HCT116 (cell line): Measurements from ENCODE around the gene SLC6A13. TPM values are rescaled to one million over a fixed set of nuclear protein-coding genes. Genes with fewer than 3 reads are reported as not detected.

ENCODE experiments used
- ATAC-seq: fragments of 200-7000 bp; cut with Tn5 transposase; 2 replicates; pipeline ENCODE4 v1.9.1; 2020; ENCODE audit warnings: mild to moderate bottlenecking, moderate library complexity
- BruUV-seq: library from RNA; stranded (reverse); fragments of 400-500 nt; replicated peaks from 2 replicates; lab custom pipeline; 2021; lab: Mats Ljungman, UMichigan
- CTCF ChIA-PET: fragments of 300-600 bp; sonication (Branson Sonifier 250); formaldehyde crosslinking; loops from one replicate; lab custom pipeline; 2021; ENCODE audit warnings: antibody characterized with exemption; lab: Charles Lee
- POLR2A ChIA-PET: fragments of 300-600, 350-600 bp; sonication (Branson Sonifier 250); formaldehyde crosslinking; loops from one replicate; lab custom pipeline; 2021; ENCODE audit warnings: antibody characterized with exemption; lab: Charles Lee
- RAD21 ChIA-PET, 2 experiments: fragments of 300-600 bp; sonication (Branson Sonifier 250); formaldehyde crosslinking; loops; one replicate each; lab custom pipeline; 2023; ENCODE audit warnings: low total read pairs in 2 of 2; ENCODE audit not compliant: uncharacterized antibody in 2 of 2, unreplicated experiment in 2 of 2, low non-redundant PET in 1 of 2; lab: Charles Lee
- DNase-seq: peaks from one replicate; pipeline ENCODE4 v3.0.0-alpha.2; 2010; ENCODE audit warnings: low read depth, low spot score
- H2AFZ ChIP-seq: fragments of 200-600 bp; shearing (Covaris generic), sonication (generic); 2 replicates; pipeline ENCODE4 v1.6.1; 2017; ENCODE audit warnings: low read depth, mixed run types, mixed read lengths, antibody characterized with exemption, low read length; ENCODE audit not compliant: poor library complexity, severe bottlenecking
- H3K27ac ChIP-seq: 2 replicates; pipeline ENCODE4 v1.5.1; 2012; ENCODE audit warnings: low read depth, low read length
- H3K27me3 ChIP-seq: fragments of 200-600 bp; sonication (generic); 2 replicates; pipeline ENCODE4 v1.6.1; 2016; ENCODE audit warnings: mixed run types, low read length, mixed read lengths; ENCODE audit not compliant: insufficient read depth
- H3K36me3 ChIP-seq, 2 experiments: fragments of 200-500 bp in 1 of 2; fragments of 200-600 bp in 1 of 2; sonication (Bioruptor generic) in 1 of 2; sonication (generic) in 1 of 2; 2 replicates each; pipeline versions ENCODE4 v1.5.1 to v1.6.1; 2014 to 2016; ENCODE audit warnings: low read length in 2 of 2, inconsistent platforms in 1 of 2, mixed read lengths in 1 of 2, mixed run types in 1 of 2; ENCODE audit not compliant: insufficient read depth in 2 of 2, control insufficient read depth in 1 of 2
- H3K4me1 ChIP-seq, 2 experiments: fragments of 200-600 bp in 1 of 2; sonication (generic) in 1 of 2; 2 replicates each; pipeline versions ENCODE4 v1.5.1 to v1.6.1; 2012 to 2017; ENCODE audit warnings: low read length in 2 of 2, inconsistent platforms in 1 of 2, mild to moderate bottlenecking in 1 of 2, mixed read lengths in 1 of 2, mixed run types in 1 of 2, moderate library complexity in 1 of 2; ENCODE audit not compliant: insufficient read depth in 2 of 2, control insufficient read depth in 1 of 2
- H3K4me2 ChIP-seq: fragments of 200-600 bp; sonication (generic); 2 replicates; pipeline ENCODE4 v1.6.1; 2017; ENCODE audit warnings: mixed run types, low read length, mixed read lengths
- H3K4me3 ChIP-seq, 2 experiments: fragments of 200-600 bp in 1 of 2; sonication (generic) in 1 of 2; replicated peaks in 1 of 2; 2 replicates each; pipeline ENCODE4 v1.5.1; 2011 to 2016; ENCODE audit warnings: low read length in 2 of 2, control low read depth in 1 of 2, low read depth in 1 of 2, mild to moderate bottlenecking in 1 of 2, mixed read lengths in 1 of 2, mixed run types in 1 of 2
- H3K79me2 ChIP-seq: fragments of 200-600 bp; sonication (generic); 2 replicates; pipeline ENCODE4 v1.6.1; 2017; ENCODE audit warnings: mild to moderate bottlenecking, mixed run types, low read length, moderate library complexity, mixed read lengths; ENCODE audit not compliant: insufficient read depth
- H3K9ac ChIP-seq: fragments of 200-600 bp; sonication (generic); 2 replicates; pipeline ENCODE4 v1.6.1; 2016; ENCODE audit warnings: low read length, mixed read lengths
- H3K9me2 ChIP-seq: fragments of 200-600 bp; sonication (generic), shearing (Covaris generic); 2 replicates; pipeline ENCODE4 v1.6.1; 2017; ENCODE audit warnings: mixed run types, mild to moderate bottlenecking, moderate library complexity; ENCODE audit not compliant: insufficient read depth
- H3K9me3 ChIP-seq, 2 experiments: fragments of 200-500 bp in 1 of 2; fragments of 200-600 bp in 1 of 2; sonication (Bioruptor generic) in 1 of 2; sonication (generic) in 1 of 2; 2 replicates each; pipeline ENCODE4 v1.6.1; 2014 to 2017; ENCODE audit warnings: low read length in 2 of 2, mixed read lengths in 2 of 2, inconsistent platforms in 1 of 2, low read depth in 1 of 2, mild to moderate bottlenecking in 1 of 2, mixed run types in 1 of 2, moderate library complexity in 1 of 2; ENCODE audit not compliant: control insufficient read depth in 1 of 2, insufficient read depth in 1 of 2
- H4K20me1 ChIP-seq: fragments of 200-600 bp; sonication (generic), shearing (Covaris generic); 2 replicates; pipeline ENCODE4 v1.6.1; 2017; ENCODE audit warnings: mixed run types, mild to moderate bottlenecking, moderate library complexity; ENCODE audit not compliant: insufficient read depth
- ATF3 ChIP-seq: IDR thresholded peaks from 2 replicates; pipeline ENCODE4 v1.6.1; 2012
- CBX3 ChIP-seq: IDR thresholded peaks from 2 replicates; pipeline ENCODE4 v1.6.1; 2012; ENCODE audit warnings: low read depth
- EZH2 ChIP-seq: fragments of 200-600 bp; sonication (generic); IDR thresholded peaks from 2 replicates; pipeline ENCODE4 v1.6.1; 2017; ENCODE audit warnings: antibody characterized with exemption, mixed run types
- EZH2phosphoT487 ChIP-seq: fragments of 200-600 bp; IDR thresholded peaks from 2 replicates; pipeline ENCODE4 v1.6.1; 2018; ENCODE audit warnings: antibody characterized with exemption, borderline replicate concordance
- FOSL1 ChIP-seq: IDR thresholded peaks from 2 replicates; pipeline ENCODE4 v1.6.1; 2012; ENCODE audit warnings: low read depth
- JUND ChIP-seq: IDR thresholded peaks from 2 replicates; pipeline ENCODE4 v1.6.1; 2012
- MAX ChIP-seq: IDR thresholded peaks from 2 replicates; pipeline ENCODE4 v1.6.1; 2012
- TCF7L2 ChIP-seq: IDR thresholded peaks from 2 replicates; pipeline ENCODE4 v1.7.0; 2011; ENCODE audit warnings: borderline replicate concordance, inconsistent platforms; ENCODE audit not compliant: insufficient read depth, insufficient read length; ENCODE audit errors: extremely low read depth
- ZBTB33 ChIP-seq: IDR thresholded peaks from 2 replicates; pipeline ENCODE4 v1.6.1; 2011; ENCODE audit warnings: mild to moderate bottlenecking, low read length, moderate library complexity; ENCODE audit not compliant: insufficient replicate concordance; ENCODE audit errors: extremely low read depth
- ZFX ChIP-seq: fragments of 450-650 bp; IDR thresholded peaks from 2 replicates; pipeline ENCODE4 v1.6.1; 2017
- ZNF274 ChIP-seq: fragments of 200-500 bp; sonication (Bioruptor generic); IDR thresholded peaks from 2 replicates; pipeline ENCODE4 v1.6.1; 2014; ENCODE audit warnings: mild to moderate bottlenecking, low read depth, low read length, inconsistent platforms
- intact Hi-C: fragments of 100-400 bp; cut with micrococcal nuclease; formaldehyde crosslinking; loops from 2 replicates; pipeline ENCODE4 v1.10.0; 2022
- total RNA-seq: library from RNA; stranded (reverse); gene quantifications from one replicate; pipeline ENCODE4 v1.2.1, GENCODE V29; 2021; ENCODE audit not compliant: unreplicated experiment

SLC6A13 gene
- total RNA-seq, 1 experiment from 2014 or later = 0.39 TPM

- TF ChIP-seq FOSL1 (no peak), ZNF274 (no peak), ZFX (no peak), TCF7L2 (no peak), CBX3 (no peak), MAX (no peak), ZBTB33 (no peak), JUND (no peak), EZH2 (no peak), EZH2phosphoT487 (no peak), ATF3 (no peak)
- Histone ChIP-seq H3K9ac (no peak overlapping the region), H2AFZ (no peak overlapping the region), H4K20me1 (no peaks in the 10 kb centered on the region), H3K36me3 (no peaks in the 10 kb centered on the region), H3K27ac (no peak overlapping the region), H3K4me3 (no peak overlapping the region), H3K4me2 (no peak overlapping the region), H3K9me2 (no peaks in the 10 kb centered on the region), H3K9me3 (no peaks in the 10 kb centered on the region), H3K79me2 (no peaks in the 10 kb centered on the region), H3K27me3 (no peaks in the 10 kb centered on the region), H3K4me1 (peaks cover 9 to 55% of the 10 kb centered on the region in 2 experiments; a peak in 3 of 4 replicates)
- RAD21 ChIA-PET = no interaction called here
- DNase-seq = no peak
- intact Hi-C loops = no loop called here
- CTCF ChIA-PET = interaction anchor here (0.5 kb wide), 1 partner anchor 178 kb away, joined by 4 read pairs; no protein-coding TSS in a partner anchor
- POLR2A ChIA-PET = no interaction called here
- BruUV-seq = no TSS peak
- no peak for ATAC-seq
Observed at GRCh38 chr12:179885-180284, 82.8 kb downstream of the SLC6A13 start.
